Loucy (cell line): ENCODE data around the gene NFATC3.

Source experiments
- CTCF ChIP-seq: fragments of 200-600 bp; sonication (generic); conservative IDR thresholded peaks from 2 replicates; pipeline ENCODE4 v1.5.1; 2014; ENCODE audit warnings: mild to moderate bottlenecking, antibody characterized with exemption, low read length
- EZH2phosphoT487 ChIP-seq: fragments of 200-600 bp; IDR thresholded peaks from 2 replicates; pipeline ENCODE4 v1.6.1; 2018; ENCODE audit warnings: antibody characterized with exemption, mild to moderate bottlenecking, moderate library complexity, borderline replicate concordance

GRCh38 chr16:68206245-68206644, 121.1 kb downstream of the NFATC3 start:
- TF ChIP-seq CTCF = no peak
- TF ChIP-seq EZH2phosphoT487 = no peak
